Inferior parietal cortex (tissue), 1 donor: ENCODE data around the gene SPATS2L.

Source experiments
- DNase-seq: peaks from one replicate; pipeline ENCODE4 v3.0.0-alpha.2; 2016; ENCODE audit errors: extremely low spot score

Gene SPATS2L

GRCh38 chr2:200306196-200306930 is at the start of gene SPATS2L:
TSS of gene SPATS2L (plus strand) at chr2:200306693. CDS start at chr2:200389245, 82,552 bp downstream.
- DNase-seq, result no peak

- DNase-seq, result no peak
These were observed 48.9 kb upstream of the SPATS2L start for GRCh38 chr2:200257570-200257969.

- DNase-seq, result no peak
These were observed 48.4 kb upstream of the SPATS2L start for GRCh38 chr2:200258081-200258480.

GRCh38 chr2:200258881-200259576 is 47.5 kb upstream of the SPATS2L start:
- DNase-seq, result no peak

- no peak for DNase-seq
These were observed 46.9 kb upstream of the SPATS2L start for GRCh38 chr2:200259577-200259957.

GRCh38 chr2:200262047-200262446 is 44.4 kb upstream of the SPATS2L start:
- no peak for DNase-seq

- DNase-seq, result no peak
These were observed 43.2 kb upstream of the SPATS2L start for GRCh38 chr2:200263279-200263678.

- no peak for DNase-seq
These were observed 41.9 kb upstream of the SPATS2L start for GRCh38 chr2:200264631-200265030.

- DNase-seq, result no peak
These were observed 40.1 kb upstream of the SPATS2L start for GRCh38 chr2:200266406-200266805.

GRCh38 chr2:200267350-200267749 is 39.1 kb upstream of the SPATS2L start:
- no peak for DNase-seq

GRCh38 chr2:200270732-200271131 is 35.8 kb upstream of the SPATS2L start:
- no peak for DNase-seq

GRCh38 chr2:200272320-200272719 is 34.2 kb upstream of the SPATS2L start:
- no peak for DNase-seq

GRCh38 chr2:200274116-200275075 is 32.1 kb upstream of the SPATS2L start:
- peak; percentile 47 for DNase-seq

- no peak for DNase-seq
These were observed 31.0 kb upstream of the SPATS2L start for GRCh38 chr2:200275295-200276013.

- no peak for DNase-seq
These were observed 30.0 kb upstream of the SPATS2L start for GRCh38 chr2:200276472-200276871.

GRCh38 chr2:200278694-200279316 is 27.7 kb upstream of the SPATS2L start:
- no peak for DNase-seq

- DNase-seq, result no peak
These were observed 26.6 kb upstream of the SPATS2L start for GRCh38 chr2:200279857-200280256.

GRCh38 chr2:200286578-200286977 is 19.9 kb upstream of the SPATS2L start:
- DNase-seq, result no peak

- no peak for DNase-seq
These were observed 17.6 kb upstream of the SPATS2L start for GRCh38 chr2:200288670-200289429.

GRCh38 chr2:200296118-200296517 is 10.4 kb upstream of the SPATS2L start:
- no peak for DNase-seq
